ENCODE results near the gene NTM.

GRCh38 chr11:132115454-132115853 is 745.0 kb downstream of the NTM start:
- TF ChIP-seq CTCF (IDR thresholded peaks at IDR 0.05): no peak
- no peak for TF ChIP-seq POLR2A (IDR thresholded peaks at IDR 0.05)

All from uterus (tissue), 2 donors.